ENCODE data around the gene PLCD3.

The PLCD3 gene

GRCh38 chr17:45115871-45116270, 16.4 kb downstream of the PLCD3 start:
- no peak for TF ChIP-seq CTCF (IDR thresholded peaks at IDR 0.05; ENCODE audit: insufficient read depth, low read depth, low read length, missing control alignments)
- H3K4me3 ChIP-seq (ENCODE audit: low read depth, low read length), result no peak overlapping the region
- DNase-seq (ENCODE audit: low read depth), result no peak

- TF ChIP-seq CTCF (IDR thresholded peaks at IDR 0.05; ENCODE audit: insufficient read depth, low read depth, low read length, missing control alignments), result no peak
- DNase-seq (ENCODE audit: low read depth), result no peak
- H3K4me3 ChIP-seq (ENCODE audit: low read depth, low read length), result no peak overlapping the region
Measured at GRCh38 chr17:45115015-45115625, 17.2 kb downstream of the PLCD3 start.

- TF ChIP-seq CTCF (IDR thresholded peaks at IDR 0.05; ENCODE audit: insufficient read depth, low read depth, low read length, missing control alignments), result no peak
- no peak for DNase-seq (ENCODE audit: low read depth)
- H3K4me3 ChIP-seq (ENCODE audit: low read depth, low read length), result no peak overlapping the region
Measured at GRCh38 chr17:45114117-45114932, 18.0 kb downstream of the PLCD3 start.

- no peak for DNase-seq (ENCODE audit: low read depth)
- no peak overlapping the region for H3K4me3 ChIP-seq (ENCODE audit: low read depth, low read length)
- TF ChIP-seq CTCF (IDR thresholded peaks at IDR 0.05; ENCODE audit: insufficient read depth, low read depth, low read length, missing control alignments), result no peak
Measured at GRCh38 chr17:45113424-45113754, 18.9 kb downstream of the PLCD3 start.

- no peak for TF ChIP-seq CTCF (IDR thresholded peaks at IDR 0.05; ENCODE audit: insufficient read depth, low read depth, low read length, missing control alignments)
- H3K4me3 ChIP-seq (ENCODE audit: low read depth, low read length), result no peak overlapping the region
Measured at GRCh38 chr17:45112559-45113423, 19.5 kb downstream of the PLCD3 start.

GRCh38 chr17:45111850-45112249, 20.5 kb downstream of the PLCD3 start:
- no peak for TF ChIP-seq CTCF (IDR thresholded peaks at IDR 0.05; ENCODE audit: insufficient read depth, low read depth, low read length, missing control alignments)
- no peak overlapping the region for H3K4me3 ChIP-seq (ENCODE audit: low read depth, low read length)

More at GRCh38 chr17:45112559-45113423, 19.5 kb downstream of the PLCD3 start:
- DNase-seq (ENCODE audit: low read depth), result no peak

More at GRCh38 chr17:45111850-45112249, 20.5 kb downstream of the PLCD3 start:
- DNase-seq (ENCODE audit: low read depth), result peak; percentile 28
